GM21723 (cell line): ENCODE results near the gene SCEL.
"Not testable (repeated sequence)": the region's sequence is repeated elsewhere in the genome, so short reads cannot be mapped to it uniquely, and the experiment has no call there.

ENCODE experiments used
- ATAC-seq: cut with Tn5 transposase; IDR thresholded peaks from one replicate; pipeline ENCODE4 v1.9.1; 2021; ENCODE audit warnings: mild to moderate bottlenecking, moderate library complexity; ENCODE audit not compliant: unreplicated experiment

Gene SCEL

DNA sequence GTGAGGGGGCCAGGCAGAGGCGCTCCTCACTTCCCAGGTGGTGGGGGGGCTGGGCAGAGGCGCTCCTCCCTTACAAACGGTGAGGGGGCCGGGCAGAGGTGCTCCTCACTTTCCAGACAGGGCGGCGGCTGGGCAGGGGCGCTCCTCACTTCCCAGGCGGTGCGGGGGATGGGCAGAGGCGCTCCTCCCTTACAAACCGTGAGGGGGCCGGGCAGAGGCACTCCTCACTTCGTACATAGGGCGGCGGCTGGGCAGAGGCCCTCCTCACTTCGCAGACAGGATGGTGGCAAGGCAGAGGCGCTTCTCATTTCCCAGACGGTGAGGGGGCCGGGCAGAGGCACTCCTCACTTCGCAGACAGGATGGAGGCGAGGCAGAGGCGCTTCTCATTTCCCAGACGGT lies 124.5 kb downstream of the SCEL start:
- not testable (repeated sequence) for ATAC-seq

- no peak for ATAC-seq
Measured at GRCh38 chr13:77660841-77661250, 125.3 kb downstream of the SCEL start.

DNA sequence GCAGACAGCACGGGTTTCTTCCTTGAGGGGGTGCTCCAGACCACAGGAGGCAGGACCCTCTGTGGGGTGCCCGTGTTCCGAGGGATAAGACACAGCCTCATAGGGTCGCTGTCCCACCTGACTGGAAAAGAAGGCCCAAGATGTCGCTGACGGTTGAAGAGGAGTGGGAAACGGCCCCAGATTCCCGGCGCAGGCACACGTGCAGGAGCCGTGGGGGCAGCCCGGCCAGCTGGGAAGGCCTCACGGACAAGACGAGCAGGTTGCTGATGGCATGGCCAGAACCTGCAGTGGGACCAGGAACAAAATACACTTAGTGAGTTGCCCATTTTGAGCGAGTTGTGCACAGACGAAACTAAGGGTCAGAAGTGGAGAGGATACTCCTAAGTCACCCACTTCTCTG lies 126.8 kb downstream of the SCEL start:
- not testable (repeated sequence) for ATAC-seq

GRCh38 chr13:77662831-77663230 lies 127.3 kb downstream of the SCEL start:
- not testable (repeated sequence) for ATAC-seq

- ATAC-seq, result no peak
Measured at GRCh38 chr13:77674852-77675251, 139.3 kb downstream of the SCEL start.

GRCh38 chr13:77678691-77679235 lies 143.3 kb downstream of the SCEL start:
- ATAC-seq, result no peak

- ATAC-seq, result no peak
Measured at GRCh38 chr13:77687799-77688198, 152.3 kb downstream of the SCEL start.

DNA sequence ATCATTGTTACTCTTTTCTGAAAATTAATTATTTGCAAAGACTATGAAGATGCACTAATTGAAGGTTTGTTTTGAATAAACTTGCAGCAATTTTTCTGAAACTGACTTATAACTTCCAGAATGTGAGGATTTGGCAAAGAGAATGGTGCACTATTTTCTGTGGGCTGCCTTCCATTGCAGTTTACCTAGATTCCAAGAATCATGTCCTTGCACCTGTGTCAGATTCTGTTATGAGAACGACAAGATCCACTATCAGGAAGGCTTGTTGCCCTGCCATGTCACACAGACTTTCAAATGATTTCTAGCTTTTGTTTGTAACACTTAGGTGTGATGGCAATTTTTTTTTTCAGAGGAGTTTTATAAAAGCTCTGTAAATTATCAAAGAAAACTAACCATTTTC lies 156.4 kb downstream of the SCEL start:
- no peak for ATAC-seq

DNA sequence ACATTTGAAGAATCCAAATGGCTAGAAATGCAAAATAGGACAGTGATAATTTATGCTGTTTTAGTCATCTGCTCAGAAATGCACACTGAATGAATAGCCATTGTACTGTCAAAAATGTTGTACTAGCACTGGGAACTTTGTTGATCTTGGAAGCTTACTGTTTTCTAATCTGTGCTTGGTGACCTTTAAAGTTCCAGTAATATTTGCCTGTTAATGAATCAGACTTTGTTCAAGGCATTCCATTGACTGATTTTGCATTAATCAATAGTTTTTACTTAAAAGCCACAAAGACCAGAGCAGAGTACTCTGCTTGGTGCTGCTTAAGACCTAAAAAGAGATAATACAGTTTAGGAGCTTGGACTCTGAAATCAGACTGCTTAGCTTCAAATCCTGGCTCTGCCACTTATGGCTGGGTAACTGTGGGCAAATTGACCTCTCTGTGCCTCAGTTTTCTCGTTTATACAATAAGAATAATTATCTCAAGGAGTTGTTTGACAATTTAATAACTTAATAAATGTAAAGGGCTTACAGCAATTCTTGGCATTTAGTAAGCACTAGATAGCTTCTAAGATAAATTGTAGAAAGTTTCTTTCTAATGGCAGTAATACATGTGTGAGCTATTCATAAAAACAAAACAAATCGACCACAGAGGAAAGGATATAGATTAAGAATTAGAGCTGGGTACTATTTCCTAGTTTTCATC lies 157.4 kb downstream of the SCEL start:
- ATAC-seq, result no peak

DNA sequence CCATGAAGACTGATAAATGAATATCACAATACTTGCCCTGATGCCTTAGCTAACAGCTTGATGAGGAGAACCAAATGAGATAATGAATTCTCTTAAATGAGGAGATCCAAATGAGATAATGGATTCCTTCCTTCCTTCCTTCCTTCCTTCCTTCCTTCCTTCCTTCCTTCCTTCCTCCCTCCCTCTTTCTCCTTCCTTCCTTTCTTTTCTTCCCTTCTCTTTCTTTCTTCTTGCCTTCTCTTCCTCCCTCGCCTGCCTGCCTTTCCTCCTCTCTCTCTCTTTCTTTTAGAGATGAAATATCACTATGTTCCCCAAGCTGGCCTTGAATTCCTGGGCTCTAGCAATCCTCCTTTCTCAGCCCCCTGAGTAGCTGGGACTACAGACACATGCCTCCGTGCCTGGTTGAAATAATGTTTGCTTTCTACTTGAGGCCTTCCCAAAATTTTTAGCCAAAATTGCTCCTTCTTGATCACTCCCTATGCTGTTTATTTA lies 158.0 kb downstream of the SCEL start:
- ATAC-seq, result no peak
